ENCODE data around the gene BMERB1.

DNA sequence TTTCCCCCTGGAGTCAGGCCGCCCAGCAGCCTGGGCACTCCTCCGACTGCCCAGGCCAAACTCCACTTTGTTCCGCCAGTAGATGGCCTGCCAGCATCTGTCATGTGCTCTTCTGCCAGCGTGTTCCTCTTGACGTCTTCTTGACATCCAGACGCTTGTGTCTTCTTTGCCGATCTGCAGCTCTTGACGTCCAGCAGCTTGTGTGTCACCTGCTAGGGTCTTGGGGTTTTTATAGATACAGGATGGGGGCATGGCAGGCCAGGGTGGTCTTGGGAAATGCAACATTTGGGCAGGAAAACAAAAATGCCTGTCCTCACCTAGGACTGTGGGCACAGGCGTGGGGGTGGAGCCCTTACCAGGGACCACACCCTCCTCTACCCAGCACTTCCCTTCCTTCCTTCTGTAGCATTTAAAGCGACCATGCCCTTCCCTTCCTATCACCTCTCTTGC lies 88.7 kb downstream of the BMERB1 start:
- TF ChIP-seq CTCF (IDR thresholded peaks at IDR 0.05; ENCODE audit: insufficient read depth, low read depth, low read length) = no peak
- no peak for TF ChIP-seq EZH2 (IDR thresholded peaks at IDR 0.05; ENCODE audit: insufficient read depth, low read length)

All from astrocyte (in vitro differentiated cells and primary cell).